Measurements from ENCODE around the gene SLC6A19. TPM values are rescaled to one million over a fixed set of nuclear protein-coding genes. Genes with fewer than 3 reads are reported as not detected.

SLC6A19 gene
- total and polyA plus RNA-seq, 9 donors = 0.08 to 1.5 TPM; not detected in 7

- intact Hi-C loops (cut with DNase I) = no loop called here
- DNase-seq = no peak
- 75 to 83% (median 80%) methylated on average over 21 of the region's 21 CpGs for WGBS, 3 donors
- H3K36me3 ChIP-seq = no peaks in the 10 kb centered on the region
- no peaks in the 10 kb centered on the region for H3K9me3 ChIP-seq
- H3K27ac ChIP-seq = no peak overlapping the region
- no peak overlapping the region for H3K4me3 ChIP-seq
- TF ChIP-seq EP300 (IDR thresholded peaks at IDR 0.05) (no peak), POLR2A (IDR thresholded peaks at IDR 0.05) (no peak)
- TF ChIP-seq, protein P1, sequence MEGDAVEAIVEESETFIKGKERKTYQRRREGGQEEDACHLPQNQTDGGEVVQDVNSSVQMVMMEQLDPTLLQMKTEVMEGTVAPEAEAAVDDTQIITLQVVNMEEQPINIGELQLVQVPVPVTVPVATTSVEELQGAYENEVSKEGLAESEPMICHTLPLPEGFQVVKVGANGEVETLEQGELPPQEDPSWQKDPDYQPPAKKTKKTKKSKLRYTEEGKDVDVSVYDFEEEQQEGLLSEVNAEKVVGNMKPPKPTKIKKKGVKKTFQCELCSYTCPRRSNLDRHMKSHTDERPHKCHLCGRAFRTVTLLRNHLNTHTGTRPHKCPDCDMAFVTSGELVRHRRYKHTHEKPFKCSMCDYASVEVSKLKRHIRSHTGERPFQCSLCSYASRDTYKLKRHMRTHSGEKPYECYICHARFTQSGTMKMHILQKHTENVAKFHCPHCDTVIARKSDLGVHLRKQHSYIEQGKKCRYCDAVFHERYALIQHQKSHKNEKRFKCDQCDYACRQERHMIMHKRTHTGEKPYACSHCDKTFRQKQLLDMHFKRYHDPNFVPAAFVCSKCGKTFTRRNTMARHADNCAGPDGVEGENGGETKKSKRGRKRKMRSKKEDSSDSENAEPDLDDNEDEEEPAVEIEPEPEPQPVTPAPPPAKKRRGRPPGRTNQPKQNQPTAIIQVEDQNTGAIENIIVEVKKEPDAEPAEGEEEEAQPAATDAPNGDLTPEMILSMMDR (IDR thresholded peaks at IDR 0.05) = no peak
- H3K27me3 ChIP-seq = no peaks in the 10 kb centered on the region
- no peaks in the 10 kb centered on the region for H3K4me1 ChIP-seq (ENCODE audit: insufficient read depth)
These were observed 8.7 kb downstream of the SLC6A19 start for GRCh38 chr5:1209896-1210776.

DNA sequence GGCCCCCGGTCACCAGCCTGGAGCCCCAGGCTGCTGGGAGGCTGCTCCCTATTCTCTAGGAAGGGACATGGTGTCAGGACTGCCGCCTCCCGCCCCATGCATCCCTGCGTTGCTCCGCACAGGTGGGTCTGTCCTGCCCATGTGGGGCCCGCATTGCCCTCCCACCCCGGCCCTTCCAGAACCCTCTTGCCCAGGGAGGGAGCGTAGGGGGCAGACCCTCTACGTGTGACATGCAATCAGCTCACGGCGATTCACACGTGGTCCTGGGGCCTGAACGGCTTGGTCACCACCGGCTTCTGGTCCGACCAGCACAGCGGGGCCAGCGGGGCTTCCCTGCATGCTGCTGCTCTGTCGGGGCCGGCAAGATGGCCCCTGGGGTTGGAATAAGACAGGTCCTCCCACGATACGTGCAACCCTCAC, 9.4 kb downstream of the SLC6A19 start:
- Histone ChIP-seq H3K4me3 (no peak overlapping the region), H3K27me3 (no peaks in the 10 kb centered on the region), H3K4me1 (ENCODE audit: insufficient read depth) (no peaks in the 10 kb centered on the region), H3K36me3 (no peaks in the 10 kb centered on the region), H3K27ac (no peak overlapping the region), H3K9me3 (no peaks in the 10 kb centered on the region)
- no peak for TF ChIP-seq POLR2A (IDR thresholded peaks at IDR 0.05)
- TF ChIP-seq, protein P1 (IDR thresholded peaks at IDR 0.05) = no peak
- TF ChIP-seq EP300 (IDR thresholded peaks at IDR 0.05) = no peak
- 75 to 82% (median 77%) methylated on average over 19 to 21 of the region's 21 CpGs for WGBS, 3 donors
- DNase-seq = no peak
- intact Hi-C loops (cut with DNase I) = no loop called here

DNA sequence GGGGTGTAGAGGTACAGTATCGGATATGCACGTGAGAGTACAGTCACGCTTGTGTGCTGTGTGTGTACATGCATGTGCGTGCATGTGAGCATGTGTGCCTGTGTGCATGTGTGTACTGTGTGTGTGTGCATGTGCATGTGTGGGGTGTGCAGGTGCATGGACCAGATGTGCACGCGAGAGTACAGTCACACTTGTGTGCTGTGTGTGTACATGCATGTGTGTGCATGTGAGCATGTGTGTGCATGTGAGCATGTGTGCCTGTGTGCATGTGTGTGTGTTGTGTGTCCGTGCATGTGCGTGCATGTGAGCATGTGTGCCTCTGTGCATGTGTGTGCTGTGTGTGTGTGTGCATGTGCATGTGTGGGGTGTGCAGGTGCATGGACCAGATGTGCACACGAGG, 10.3 kb downstream of the SLC6A19 start:
- Histone ChIP-seq H3K36me3 (no peaks in the 10 kb centered on the region), H3K9me3 (no peaks in the 10 kb centered on the region), H3K27ac (no peak overlapping the region), H3K4me3 (no peak overlapping the region), H3K4me1 (ENCODE audit: insufficient read depth) (no peaks in the 10 kb centered on the region), H3K27me3 (no peaks in the 10 kb centered on the region)
- TF ChIP-seq EP300 (IDR thresholded peaks at IDR 0.05) (no peak), POLR2A (IDR thresholded peaks at IDR 0.05) (no peak)
- TF ChIP-seq, protein P1 (IDR thresholded peaks at IDR 0.05) = no peak
- intact Hi-C loops (cut with DNase I) = no loop called here
- 93 to 96% (median 95%) methylated on average over 9 of the region's 9 CpGs for WGBS, 3 donors
- no peak for DNase-seq

- intact Hi-C loops (cut with DNase I) = no loop called here
These were observed 10.9 kb downstream of the SLC6A19 start for GRCh38 chr5:1212271-1212670.

More at GRCh38 chr5:1212271-1212670, 10.9 kb downstream of the SLC6A19 start:
- WGBS, 3 donors = 87 to 93% (median 89%) methylated on average over 18 to 20 of the region's 20 CpGs
- no peak for TF ChIP-seq EP300 (IDR thresholded peaks at IDR 0.05)
- TF ChIP-seq, protein P1 (IDR thresholded peaks at IDR 0.05) = no peak
- no peak for TF ChIP-seq POLR2A (IDR thresholded peaks at IDR 0.05)
- H3K27ac ChIP-seq = no peak overlapping the region
- no peaks in the 10 kb centered on the region for H3K36me3 ChIP-seq
- no peak for DNase-seq
- H3K4me1 ChIP-seq (ENCODE audit: insufficient read depth) = no peaks in the 10 kb centered on the region
- no peaks in the 10 kb centered on the region for H3K27me3 ChIP-seq
- no peaks in the 10 kb centered on the region for H3K9me3 ChIP-seq
- H3K4me3 ChIP-seq = no peak overlapping the region
